ENCODE measurements around the gene PMS2.
"Not testable (repeated sequence)": the region's sequence is repeated elsewhere in the genome, so short reads cannot be mapped to it uniquely, and the experiment has no call there.

DNA sequence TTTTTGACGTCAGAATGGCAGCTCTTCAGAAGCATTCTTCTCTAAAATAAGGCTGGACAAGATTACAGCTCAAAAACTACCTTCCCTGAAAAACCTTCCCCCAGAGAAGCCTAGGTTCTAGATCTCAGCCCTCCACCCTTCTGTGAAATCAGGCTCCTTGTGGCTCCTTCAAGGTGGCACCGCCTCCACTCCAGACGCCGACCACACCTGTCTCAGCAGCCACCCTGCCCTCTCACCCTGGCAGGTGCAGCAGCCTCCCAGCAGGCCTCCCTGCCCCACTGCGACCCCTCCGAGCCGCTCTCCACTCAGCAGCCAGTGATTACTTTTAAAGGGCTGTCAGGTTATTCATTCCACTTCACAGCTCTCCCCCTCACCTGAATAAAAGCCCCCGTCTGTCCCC lies 35.3 kb downstream of the PMS2 start:
- TF ChIP-seq, protein P1, sequence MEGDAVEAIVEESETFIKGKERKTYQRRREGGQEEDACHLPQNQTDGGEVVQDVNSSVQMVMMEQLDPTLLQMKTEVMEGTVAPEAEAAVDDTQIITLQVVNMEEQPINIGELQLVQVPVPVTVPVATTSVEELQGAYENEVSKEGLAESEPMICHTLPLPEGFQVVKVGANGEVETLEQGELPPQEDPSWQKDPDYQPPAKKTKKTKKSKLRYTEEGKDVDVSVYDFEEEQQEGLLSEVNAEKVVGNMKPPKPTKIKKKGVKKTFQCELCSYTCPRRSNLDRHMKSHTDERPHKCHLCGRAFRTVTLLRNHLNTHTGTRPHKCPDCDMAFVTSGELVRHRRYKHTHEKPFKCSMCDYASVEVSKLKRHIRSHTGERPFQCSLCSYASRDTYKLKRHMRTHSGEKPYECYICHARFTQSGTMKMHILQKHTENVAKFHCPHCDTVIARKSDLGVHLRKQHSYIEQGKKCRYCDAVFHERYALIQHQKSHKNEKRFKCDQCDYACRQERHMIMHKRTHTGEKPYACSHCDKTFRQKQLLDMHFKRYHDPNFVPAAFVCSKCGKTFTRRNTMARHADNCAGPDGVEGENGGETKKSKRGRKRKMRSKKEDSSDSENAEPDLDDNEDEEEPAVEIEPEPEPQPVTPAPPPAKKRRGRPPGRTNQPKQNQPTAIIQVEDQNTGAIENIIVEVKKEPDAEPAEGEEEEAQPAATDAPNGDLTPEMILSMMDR (IDR thresholded peaks at IDR 0.05; ENCODE audit: low read depth, low read length, poor library complexity, severe bottlenecking), result not testable (repeated sequence)
- not testable (repeated sequence) for TF ChIP-seq EZH2phosphoT487 (IDR thresholded peaks at IDR 0.05; ENCODE audit: borderline replicate concordance, low read length)
